ENCODE results near the gene NRCAM.

Gene NRCAM

DNA sequence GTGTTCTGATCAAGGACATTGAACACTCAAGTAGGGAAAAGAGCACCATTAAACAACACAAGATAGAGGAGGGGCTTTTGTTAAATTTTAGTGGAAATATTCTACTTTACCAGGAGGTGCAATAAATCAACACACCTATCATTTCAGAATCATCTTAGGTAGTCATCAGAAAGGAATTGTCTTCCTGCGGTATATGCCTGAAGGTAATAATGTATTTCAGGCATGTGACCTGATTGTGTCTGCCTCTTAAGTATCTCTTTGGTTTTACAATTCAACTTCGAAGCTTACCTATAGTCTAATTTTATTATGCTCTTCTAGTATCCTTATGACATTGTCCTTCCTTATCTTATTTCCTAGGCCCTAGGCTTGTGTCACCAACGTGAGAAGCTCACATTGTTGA, 267.5 kb downstream of the NRCAM start:
- no peaks in the 10 kb centered on the region for H3K27me3 ChIP-seq
- TF ChIP-seq, protein P1, sequence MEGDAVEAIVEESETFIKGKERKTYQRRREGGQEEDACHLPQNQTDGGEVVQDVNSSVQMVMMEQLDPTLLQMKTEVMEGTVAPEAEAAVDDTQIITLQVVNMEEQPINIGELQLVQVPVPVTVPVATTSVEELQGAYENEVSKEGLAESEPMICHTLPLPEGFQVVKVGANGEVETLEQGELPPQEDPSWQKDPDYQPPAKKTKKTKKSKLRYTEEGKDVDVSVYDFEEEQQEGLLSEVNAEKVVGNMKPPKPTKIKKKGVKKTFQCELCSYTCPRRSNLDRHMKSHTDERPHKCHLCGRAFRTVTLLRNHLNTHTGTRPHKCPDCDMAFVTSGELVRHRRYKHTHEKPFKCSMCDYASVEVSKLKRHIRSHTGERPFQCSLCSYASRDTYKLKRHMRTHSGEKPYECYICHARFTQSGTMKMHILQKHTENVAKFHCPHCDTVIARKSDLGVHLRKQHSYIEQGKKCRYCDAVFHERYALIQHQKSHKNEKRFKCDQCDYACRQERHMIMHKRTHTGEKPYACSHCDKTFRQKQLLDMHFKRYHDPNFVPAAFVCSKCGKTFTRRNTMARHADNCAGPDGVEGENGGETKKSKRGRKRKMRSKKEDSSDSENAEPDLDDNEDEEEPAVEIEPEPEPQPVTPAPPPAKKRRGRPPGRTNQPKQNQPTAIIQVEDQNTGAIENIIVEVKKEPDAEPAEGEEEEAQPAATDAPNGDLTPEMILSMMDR (IDR thresholded peaks at IDR 0.05): no peak
- H3K9me3 ChIP-seq: no peaks in the 10 kb centered on the region
- H3K4me1 ChIP-seq (ENCODE audit: control insufficient read depth in 1 of 2, insufficient read depth in 1 of 2, low read depth in 1 of 2, low read length in 1 of 2): no peaks in the 10 kb centered on the region
- no peaks in the 10 kb centered on the region for H3K36me3 ChIP-seq
- no peak overlapping the region for H3K4me3 ChIP-seq (ENCODE audit: low read depth in 1 of 2, low read length in 1 of 2)
- no peak overlapping the region for H3K27ac ChIP-seq

DNA sequence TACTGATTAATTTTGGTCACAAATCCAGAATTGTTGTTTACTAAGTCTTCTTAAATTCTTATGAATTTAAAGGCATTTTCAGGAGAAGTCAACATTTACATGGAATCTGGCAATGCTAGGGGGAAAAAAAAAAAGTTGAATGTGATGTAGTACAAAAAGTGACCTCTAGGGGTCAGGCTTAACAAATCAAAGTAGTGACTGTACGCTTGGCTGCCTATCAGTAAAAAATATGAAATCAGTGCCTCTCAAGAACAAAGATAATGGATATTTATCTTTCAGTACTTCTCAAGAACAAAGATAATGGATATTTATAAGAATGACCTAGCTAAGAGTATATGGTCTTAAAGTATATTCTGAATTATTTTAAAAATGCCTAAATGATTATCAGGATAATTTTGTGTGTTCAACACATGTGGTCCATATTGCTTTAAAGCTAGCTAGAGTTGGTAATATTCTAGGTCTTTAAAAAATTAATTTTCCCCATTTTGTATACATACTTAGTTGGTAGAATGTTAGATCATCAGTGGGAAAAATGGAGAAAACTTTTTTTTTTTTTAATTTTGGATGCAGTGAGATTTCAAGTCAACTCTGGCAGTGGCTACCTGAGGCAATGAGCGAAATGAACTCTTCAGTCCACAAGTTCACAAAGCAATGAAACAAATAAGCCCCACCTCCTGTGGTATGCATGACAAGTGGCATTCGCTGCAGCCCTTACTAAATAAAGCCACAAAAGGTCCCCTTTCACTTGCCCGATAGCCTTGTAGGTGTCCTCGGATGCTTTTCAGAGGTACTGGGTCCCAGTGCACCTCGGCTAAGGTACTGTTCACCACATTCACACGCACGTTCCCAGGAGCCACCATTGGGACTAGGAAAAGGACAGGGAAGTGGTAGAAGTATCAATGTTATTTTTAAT, 274.9 kb downstream of the NRCAM start:
- Histone ChIP-seq H3K27me3 (peaks cover 8% of the 10 kb centered on the region), H3K36me3 (no peaks in the 10 kb centered on the region), H3K9me3 (no peaks in the 10 kb centered on the region), H3K4me3 (ENCODE audit: low read depth in 1 of 2, low read length in 1 of 2) (no peak overlapping the region), H3K27ac (no peak overlapping the region), H3K4me1 (ENCODE audit: control insufficient read depth in 1 of 2, insufficient read depth in 1 of 2, low read depth in 1 of 2, low read length in 1 of 2) (no peaks in the 10 kb centered on the region)
- TF ChIP-seq, protein P1 (IDR thresholded peaks at IDR 0.05): peak; percentile 69

DNA sequence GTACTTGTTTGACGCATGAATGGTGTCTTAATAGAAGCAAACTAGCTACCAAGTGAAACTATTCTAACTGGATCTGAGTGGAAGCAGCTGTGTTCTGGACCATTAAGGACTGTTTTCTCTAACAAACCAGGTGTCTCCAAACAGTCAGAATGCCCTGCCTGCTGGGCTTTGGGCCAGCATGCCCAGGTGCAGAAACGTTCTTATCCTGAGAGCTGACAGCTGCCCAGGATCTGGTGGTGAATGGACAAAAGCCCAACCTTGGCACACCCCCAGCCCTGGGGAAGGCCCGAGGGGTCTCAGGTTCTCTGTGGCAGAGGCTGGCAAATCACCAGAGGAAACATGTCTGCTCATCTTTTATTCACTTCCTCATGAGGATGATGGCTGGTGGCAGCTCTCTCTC, 277.8 kb downstream of the NRCAM start:
- Histone ChIP-seq H3K36me3 (no peaks in the 10 kb centered on the region), H3K4me3 (ENCODE audit: low read depth in 1 of 2, low read length in 1 of 2) (no peak overlapping the region), H3K27ac (no peak overlapping the region), H3K27me3 (peaks cover 34% of the 10 kb centered on the region), H3K9me3 (no peaks in the 10 kb centered on the region), H3K4me1 (ENCODE audit: control insufficient read depth in 1 of 2, insufficient read depth in 1 of 2, low read depth in 1 of 2, low read length in 1 of 2) (no peaks in the 10 kb centered on the region)
- TF ChIP-seq, protein P1 (IDR thresholded peaks at IDR 0.05): no peak

DNA sequence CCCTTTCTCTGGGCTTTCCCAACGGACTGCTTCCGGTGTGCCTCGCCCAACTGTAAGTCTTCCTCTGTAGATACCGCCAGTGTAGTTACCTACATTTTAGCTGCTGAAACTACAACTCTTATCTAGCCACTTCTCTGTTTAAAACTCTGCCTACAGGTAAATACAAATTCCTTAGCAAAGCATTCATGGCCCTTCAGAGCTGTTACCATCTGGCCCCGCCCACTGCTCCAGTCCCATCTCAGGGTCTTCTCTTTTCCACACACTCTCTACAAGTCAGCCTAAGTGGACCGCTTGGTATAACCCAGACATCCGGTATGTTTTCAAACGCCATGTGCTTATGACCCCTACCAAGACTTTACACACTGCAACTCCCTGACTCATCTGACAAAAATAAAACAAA, 285.1 kb downstream of the NRCAM start:
- Histone ChIP-seq H3K27me3 (peaks cover 39% of the 10 kb centered on the region), H3K9me3 (no peaks in the 10 kb centered on the region), H3K4me3 (ENCODE audit: low read depth in 1 of 2, low read length in 1 of 2) (no peak overlapping the region), H3K4me1 (ENCODE audit: control insufficient read depth in 1 of 2, insufficient read depth in 1 of 2, low read depth in 1 of 2, low read length in 1 of 2) (no peaks in the 10 kb centered on the region), H3K36me3 (no peaks in the 10 kb centered on the region), H3K27ac (no peak overlapping the region)
- TF ChIP-seq, protein P1 (IDR thresholded peaks at IDR 0.05): no peak

DNA sequence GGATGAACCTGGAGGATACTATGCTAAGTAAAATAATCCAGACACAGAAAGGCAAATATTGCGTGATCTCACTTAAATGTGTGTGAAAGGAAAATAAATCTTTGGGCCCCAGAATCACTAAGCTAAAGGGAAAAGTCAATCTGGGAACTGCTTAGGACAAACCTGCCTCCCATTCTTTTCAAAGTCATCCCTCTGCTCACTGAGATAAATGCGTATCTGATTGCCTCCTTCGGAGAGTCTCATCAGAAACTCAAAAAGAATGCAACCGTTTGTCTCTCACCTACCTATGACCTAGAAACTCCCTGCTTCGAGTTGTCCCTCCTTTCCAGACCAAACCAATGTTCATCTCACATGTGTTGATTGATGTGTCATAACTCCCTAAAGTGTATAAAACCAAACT, 286.0 kb downstream of the NRCAM start:
- no peaks in the 10 kb centered on the region for H3K9me3 ChIP-seq
- no peaks in the 10 kb centered on the region for H3K36me3 ChIP-seq
- H3K27me3 ChIP-seq: peaks cover 30% of the 10 kb centered on the region
- TF ChIP-seq, protein P1 (IDR thresholded peaks at IDR 0.05): no peak
- H3K4me3 ChIP-seq (ENCODE audit: low read depth in 1 of 2, low read length in 1 of 2): no peak overlapping the region
- H3K27ac ChIP-seq: no peak overlapping the region
- no peaks in the 10 kb centered on the region for H3K4me1 ChIP-seq (ENCODE audit: control insufficient read depth in 1 of 2, insufficient read depth in 1 of 2, low read depth in 1 of 2, low read length in 1 of 2)
